GM20431 (cell line): ENCODE measurements around the gene TTLL1.
"Not testable (repeated sequence)": the region's sequence is repeated elsewhere in the genome, so short reads cannot be mapped to it uniquely, and the experiment has no call there.

Experiments used
- in situ Hi-C: fragments of 300-500 bp; cut with MseI, MboI; formaldehyde crosslinking; loops from one replicate; pipeline ENCODE4 v1.15.0; 2020; ENCODE audit warnings: low sequenced_read_pairs; ENCODE audit not compliant: unreplicated experiment

TTLL1 gene

GRCh38 chr22:43110927-43111623 lies 21.9 kb upstream of the TTLL1 start:
- in situ Hi-C loops = no loop called here

GRCh38 chr22:43110444-43110926 lies 21.3 kb upstream of the TTLL1 start, which contains the start of gene BIK:
BIK (plus strand) TSS chr22:43110750; CDS start chr22:43124023, 13,273 bp downstream.
- in situ Hi-C loops = no loop called here

- in situ Hi-C loops = no loop called here
Measured at GRCh38 chr22:43109921-43110443, 20.8 kb upstream of the TTLL1 start.

- in situ Hi-C loops = no loop called here
Measured at GRCh38 chr22:43109511-43109910, 20.3 kb upstream of the TTLL1 start.

- in situ Hi-C loops = no loop called here
Measured at GRCh38 chr22:43106302-43106701, 17.1 kb upstream of the TTLL1 start.

- in situ Hi-C loops = not testable (repeated sequence)
Measured at GRCh38 chr22:43104950-43105349, 15.8 kb upstream of the TTLL1 start.

- in situ Hi-C loops = not testable (repeated sequence)
Measured at GRCh38 chr22:43104056-43104625, 14.9 kb upstream of the TTLL1 start.

GRCh38 chr22:43101306-43101705 lies 12.1 kb upstream of the TTLL1 start:
- in situ Hi-C loops = no loop called here

- in situ Hi-C loops = no loop called here
Measured at GRCh38 chr22:43100225-43100624, 11.0 kb upstream of the TTLL1 start.

- in situ Hi-C loops = no loop called here
Measured at GRCh38 chr22:43099095-43099494, 9.9 kb upstream of the TTLL1 start.

- in situ Hi-C loops = no loop called here
Measured at GRCh38 chr22:43098356-43098755, 9.2 kb upstream of the TTLL1 start.

GRCh38 chr22:43096420-43096819 lies 7.2 kb upstream of the TTLL1 start:
- in situ Hi-C loops = no loop called here

- in situ Hi-C loops = no loop called here
Measured at GRCh38 chr22:43094551-43094950, 5.4 kb upstream of the TTLL1 start.

GRCh38 chr22:43094085-43094484 lies 4.9 kb upstream of the TTLL1 start:
- in situ Hi-C loops = no loop called here

- in situ Hi-C loops = no loop called here
Measured at GRCh38 chr22:43092085-43092484, 2.9 kb upstream of the TTLL1 start.

- in situ Hi-C loops = no loop called here
Measured at GRCh38 chr22:43090130-43090789, 1.1 kb upstream of the TTLL1 start.

- in situ Hi-C loops = no loop called here
Measured at GRCh38 chr22:43088627-43088983, 586 bp downstream of the TTLL1 start.

- in situ Hi-C loops = no loop called here
Measured at GRCh38 chr22:43085658-43086606, 3.3 kb downstream of the TTLL1 start.

- in situ Hi-C loops = no loop called here
Measured at GRCh38 chr22:43081968-43082367, 7.2 kb downstream of the TTLL1 start.

- in situ Hi-C loops = no loop called here
Measured at GRCh38 chr22:43080616-43081015, 8.6 kb downstream of the TTLL1 start.
